ENCODE measurements around the gene ATP6V1G3.
"Not testable (repeated sequence)": the region's sequence is repeated elsewhere in the genome, so short reads cannot be mapped to it uniquely, and the experiment has no call there.

The ATP6V1G3 gene

GRCh38 chr1:198477354-198477753 is 63.1 kb downstream of the ATP6V1G3 start:
- H3K4me1 ChIP-seq (ENCODE audit: insufficient read depth, low read length); H3K4me3 ChIP-seq (ENCODE audit: low read depth in 1 of 2, low read length in 2 of 2); H3K27ac ChIP-seq (ENCODE audit: low read depth, low read length); H3K9me3 ChIP-seq (ENCODE audit: low read length); H3K27me3 ChIP-seq (ENCODE audit: control insufficient read depth in 1 of 2, insufficient read depth in 2 of 2, low read length in 2 of 2); H3K9ac ChIP-seq (ENCODE audit: low read length); H3K36me3 ChIP-seq (ENCODE audit: insufficient read depth, low read length): not testable (repeated sequence)

Data from muscle layer of colon (tissue), 2 donors.